ENCODE data around the gene RLBP1.
A peak's percentile ranks its signal among the peaks of the same experiment; 100 is the strongest.

The RLBP1 gene

GRCh38 chr15:89206908-89207331, 14.5 kb downstream of the RLBP1 start:
- peak; percentile 74 for DNase-seq (ENCODE audit: low spot score)

DNA sequence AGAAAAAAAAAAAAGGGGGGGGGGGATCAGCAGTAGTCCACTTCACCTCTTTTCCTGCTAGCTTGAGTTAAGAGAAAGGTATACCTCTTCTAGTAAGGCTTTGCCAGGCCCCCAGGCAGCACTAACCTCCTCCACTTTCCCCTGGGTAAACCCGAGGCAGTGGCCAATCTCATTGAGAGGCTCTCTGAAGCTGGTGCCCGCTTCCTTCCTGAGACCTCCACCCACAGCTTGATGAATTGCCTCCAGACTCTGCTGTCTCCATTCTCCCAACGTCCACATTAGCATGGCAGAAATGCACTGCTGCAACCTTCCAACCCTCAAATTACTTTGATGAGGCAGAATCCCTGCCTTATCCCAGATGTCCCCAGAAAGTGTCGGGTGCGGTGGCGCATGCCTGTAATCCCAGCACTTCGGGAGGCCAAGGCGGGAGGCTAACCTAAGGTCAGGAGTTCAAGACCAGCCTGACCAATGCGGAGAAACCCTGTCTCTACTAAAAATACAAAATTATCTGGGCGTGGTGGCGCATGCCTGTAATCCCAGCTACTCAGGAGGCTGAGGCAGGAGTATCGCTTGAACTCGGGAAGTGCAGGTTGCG, 15.3 kb downstream of the RLBP1 start:
- DNase-seq (ENCODE audit: low spot score): no peak

GRCh38 chr15:89203705-89204273, 17.6 kb downstream of the RLBP1 start:
- DNase-seq (ENCODE audit: low spot score): no peak

DNA sequence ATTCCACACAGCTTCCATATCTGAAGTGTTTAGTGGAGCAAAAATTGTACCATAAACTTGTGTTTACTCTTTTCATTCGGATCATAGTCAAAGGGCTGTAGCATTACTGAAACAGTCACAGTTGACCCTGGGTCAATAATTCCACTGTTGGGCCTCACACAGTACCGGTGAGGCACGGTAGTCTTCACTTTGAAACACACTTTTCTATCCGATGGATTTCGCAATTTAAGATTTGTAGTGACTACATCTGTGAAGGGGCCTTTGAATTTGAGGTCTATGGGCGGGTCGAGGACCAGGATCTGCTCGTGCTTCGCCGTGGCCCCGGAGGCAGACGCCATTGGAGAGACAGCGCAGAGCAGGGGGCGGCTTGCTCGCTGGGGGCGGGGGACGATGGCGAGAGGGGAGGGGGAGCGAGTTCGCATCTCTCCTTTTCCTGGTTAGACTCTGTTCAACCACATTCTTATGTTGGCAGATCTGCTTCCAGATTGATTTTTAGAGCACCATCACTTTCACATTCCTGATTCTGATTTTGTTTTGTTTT, 19.8 kb downstream of the RLBP1 start:
- DNase-seq (ENCODE audit: low spot score): no peak

- no peak for DNase-seq (ENCODE audit: low spot score)
Observed at GRCh38 chr15:89200182-89200581, 21.2 kb downstream of the RLBP1 start.

DNA sequence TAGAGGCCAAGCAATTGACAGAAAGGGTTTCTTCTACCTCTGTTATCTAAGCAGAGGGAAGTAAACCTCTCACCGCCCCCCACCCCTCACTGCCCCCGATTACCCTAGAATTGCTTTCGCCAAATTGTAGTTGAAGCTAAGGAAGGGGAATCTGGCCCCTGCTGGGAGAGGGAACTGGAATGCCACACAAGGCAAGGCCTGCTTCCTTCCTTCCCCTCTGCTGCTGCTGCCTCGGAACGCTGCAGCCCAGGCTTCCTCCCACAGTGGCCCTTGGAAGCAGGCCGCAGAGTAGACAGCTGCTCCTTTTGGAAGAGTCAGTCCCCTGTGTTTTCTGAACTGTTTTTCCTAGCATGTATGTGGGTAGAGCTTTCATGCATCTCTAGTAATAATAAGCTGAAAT, 21.6 kb downstream of the RLBP1 start:
- DNase-seq (ENCODE audit: low spot score): peak; percentile 70

- peak; percentile 93 for DNase-seq (ENCODE audit: low spot score)
Observed at GRCh38 chr15:89198934-89199333, 22.4 kb downstream of the RLBP1 start.

- no peak for DNase-seq (ENCODE audit: low spot score)
Observed at GRCh38 chr15:89198196-89198595, 23.2 kb downstream of the RLBP1 start.

GRCh38 chr15:89197503-89197971, 23.8 kb downstream of the RLBP1 start:
- DNase-seq (ENCODE audit: low spot score): peak; percentile 96

GRCh38 chr15:89196994-89197393, 24.4 kb downstream of the RLBP1 start:
- no peak for DNase-seq (ENCODE audit: low spot score)

GRCh38 chr15:89196241-89196640, 25.1 kb downstream of the RLBP1 start:
- DNase-seq (ENCODE audit: low spot score): no peak

DNA sequence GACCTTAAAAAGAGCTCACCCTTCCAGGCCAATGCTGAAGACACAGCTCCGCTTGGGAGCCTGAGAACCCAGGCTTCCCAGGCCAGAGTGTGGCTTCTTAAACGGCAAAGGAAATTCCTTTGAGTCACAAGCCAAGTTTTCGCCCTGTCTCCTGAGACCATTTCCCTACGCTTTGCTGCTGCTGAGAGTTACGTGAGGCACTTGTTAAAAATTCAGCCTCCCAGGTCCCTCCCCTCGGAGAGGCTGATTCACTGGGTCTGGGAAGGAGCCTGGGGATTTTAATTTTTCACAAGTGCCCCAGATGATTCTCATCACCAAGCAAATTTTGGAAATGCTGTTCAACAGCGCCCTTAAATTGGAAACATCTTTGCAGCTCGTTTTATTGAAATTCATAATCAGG, 25.5 kb downstream of the RLBP1 start:
- no peak for DNase-seq (ENCODE audit: low spot score)

GRCh38 chr15:89194608-89195007, 26.8 kb downstream of the RLBP1 start:
- DNase-seq (ENCODE audit: low spot score): no peak

DNA sequence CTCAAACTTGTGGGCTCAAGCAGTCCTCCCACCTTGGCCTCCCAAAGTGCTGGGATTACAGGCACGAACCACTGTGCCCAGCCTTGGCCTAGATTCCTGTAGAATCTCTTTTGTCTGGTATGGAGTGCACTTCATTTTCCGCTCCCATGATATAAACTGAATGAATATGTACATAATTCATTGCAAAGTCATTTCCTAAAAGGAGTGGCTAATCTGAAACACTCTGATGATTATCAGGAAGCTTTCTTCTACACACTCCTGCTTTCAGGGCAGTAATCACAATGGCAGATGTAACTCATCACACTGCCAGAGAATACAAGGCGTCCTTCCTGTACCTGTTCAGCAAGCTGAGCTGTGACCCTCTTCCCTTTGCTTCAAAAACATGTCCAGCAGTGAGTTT, 28.6 kb downstream of the RLBP1 start:
- no peak for DNase-seq (ENCODE audit: low spot score)

GRCh38 chr15:89192136-89192535, 29.2 kb downstream of the RLBP1 start:
- DNase-seq (ENCODE audit: low spot score): no peak

GRCh38 chr15:89187986-89188514, 33.3 kb downstream of the RLBP1 start:
- DNase-seq (ENCODE audit: low spot score): no peak

- no peak for DNase-seq (ENCODE audit: low spot score)
Observed at GRCh38 chr15:89187301-89187985, 33.9 kb downstream of the RLBP1 start.

DNA sequence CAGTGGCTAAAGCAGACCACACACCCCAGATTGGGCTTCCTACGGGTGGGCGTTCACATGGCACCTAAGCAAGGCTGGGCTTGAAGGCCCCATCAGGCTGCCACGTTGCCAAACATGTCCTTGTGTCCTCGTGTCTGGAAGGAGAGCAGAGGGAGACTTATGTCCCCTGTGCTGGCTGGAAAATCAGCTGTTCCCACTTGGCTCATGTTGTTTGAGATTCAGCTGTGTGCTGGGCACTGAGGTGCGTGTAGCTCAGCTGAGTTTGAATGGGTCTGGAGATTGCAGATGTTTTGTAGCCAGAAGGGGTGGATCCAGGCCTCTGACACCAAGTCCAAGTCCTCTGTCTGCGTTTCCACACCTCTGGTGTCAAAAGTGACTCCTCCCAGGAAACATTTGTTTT, 34.6 kb downstream of the RLBP1 start:
- DNase-seq (ENCODE audit: low spot score): no peak

- DNase-seq (ENCODE audit: low spot score): no peak
Observed at GRCh38 chr15:89184886-89185526, 36.4 kb downstream of the RLBP1 start.

DNA sequence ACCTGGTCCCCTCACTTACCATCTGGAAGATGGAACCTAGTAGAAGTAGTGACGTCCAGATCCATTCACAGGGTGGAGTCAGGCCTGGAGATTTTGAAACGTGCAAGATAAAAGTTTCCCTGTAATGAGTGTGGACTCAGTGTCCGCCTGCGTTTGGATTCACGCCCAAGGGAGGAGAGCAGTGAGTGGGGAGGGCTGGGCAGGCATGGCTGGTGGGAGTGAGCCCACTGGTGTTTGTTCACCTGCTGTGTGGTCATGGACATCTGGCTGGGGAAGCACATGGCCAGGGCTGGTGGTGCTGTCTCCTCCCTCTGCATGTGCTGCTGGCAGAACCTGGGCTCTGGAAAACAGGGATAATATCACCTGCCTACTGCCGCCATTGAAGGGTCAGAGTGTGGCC, 37.0 kb downstream of the RLBP1 start:
- no peak for DNase-seq (ENCODE audit: low spot score)

GRCh38 chr15:89179966-89180875, 41.2 kb downstream of the RLBP1 start:
- no peak for DNase-seq (ENCODE audit: low spot score)

Data from globus pallidus (tissue), 1 donor.